Heart left ventricle (tissue), 13 donors: ENCODE data around the gene HMX2.

Experiments
- CTCF ChIP-seq, 12 donors: fragments of 200-600 bp; sonication (generic) in 4 of 12; IDR thresholded peaks; one replicate each; pipeline versions ENCODE4 v1.5.0 to v1.8.0; 2018 to 2022; ENCODE audit warnings: antibody characterized with exemption in 12 of 12, mild to moderate bottlenecking in 5 of 12
- POLR2A ChIP-seq, 2 donors: fragments of 450-650 bp; IDR thresholded peaks; one replicate each; pipeline ENCODE4 v1.6.1; 2017; ENCODE audit warnings: antibody characterized with exemption in 2 of 2, mild to moderate bottlenecking in 2 of 2, moderate library complexity in 2 of 2
- donor health status: ischemic (EF 13 %, LVEDD 7.1; RV severe dilation, severe dysfunction).
- donor health status: DM: no; HTN: yes; CAD: no.
- donor health status: DM: no; HTN: no; CAD: no.
- donor health status: ischemic (EF 25% LVEDD 6.9; RV normal size, moderate dysfunction).
- donor health status: ischemic (EF 25% LVEDD 5.7; RV mildly dilated, moderate dysfunction).
- donor health status: ischemic (EF 35%, LVEDD 5.7; RV mildly dilated, moderate dysfunction).
- donor health status: nonischemic (EF 11% LVEDD 7.7; RV severe dilation, severe dysfunction).
- donor health status: DM: yes; HTN: yes; CAD: no.
- donor health status: PGD.
- donor health status: ischemic (EF 29% LVEDD 5.4; RV normal size, mild dysfunction).
- donor health status: nonischemic (EF 23%, LVEDD 6.1; RV moderate dilation, normal function).

- TF ChIP-seq CTCF (IDR thresholded peaks at IDR 0.05) (no peak), POLR2A (IDR thresholded peaks at IDR 0.05) (no peak)
These were observed 2.4 kb upstream of the HMX2 start for GRCh38 chr10:123145542-123146012.
